A673 (cell line): Measurements from ENCODE around the gene TRIM72.

ENCODE experiments used
- EZH2 ChIP-seq: fragments of 200-600 bp; sonication (generic); IDR thresholded peaks from 2 replicates; pipeline ENCODE4 v1.6.1; 2017; ENCODE audit warnings: borderline replicate concordance, low read depth, mild to moderate bottlenecking, mixed read lengths, antibody characterized with exemption, low read length; ENCODE audit not compliant: poor library complexity, severe bottlenecking
- TF ChIP-seq, protein P1 (sequence below): fragments of 300-800, 200-600 bp; sonication (generic); conservative IDR thresholded peaks from 2 replicates; pipeline ENCODE4 v1.5.1; 2017; ENCODE audit warnings: low read depth, mild to moderate bottlenecking, antibody characterized with exemption, low read length, moderate library complexity, mixed read lengths

DNA sequence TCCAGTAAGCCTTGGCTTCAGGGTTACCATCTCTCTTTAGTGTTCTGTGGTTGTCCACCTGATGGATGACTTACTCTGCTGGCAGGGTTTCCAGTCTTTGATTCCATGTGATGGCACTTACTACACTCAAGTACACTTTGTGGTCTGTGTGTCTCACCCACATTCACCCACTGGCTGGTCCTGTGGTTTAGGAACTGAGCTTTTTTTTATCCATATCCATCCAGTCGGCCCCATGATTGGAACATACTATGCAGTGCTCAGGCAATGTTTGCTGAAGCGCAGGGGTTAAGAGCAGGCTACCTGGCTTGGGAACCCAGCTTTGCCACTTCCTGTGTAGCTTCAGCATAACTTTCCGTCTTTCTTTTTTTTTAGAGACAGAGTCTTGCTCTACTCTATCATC lies 36.8 kb upstream of the TRIM72 start:
- TF ChIP-seq, protein P1, sequence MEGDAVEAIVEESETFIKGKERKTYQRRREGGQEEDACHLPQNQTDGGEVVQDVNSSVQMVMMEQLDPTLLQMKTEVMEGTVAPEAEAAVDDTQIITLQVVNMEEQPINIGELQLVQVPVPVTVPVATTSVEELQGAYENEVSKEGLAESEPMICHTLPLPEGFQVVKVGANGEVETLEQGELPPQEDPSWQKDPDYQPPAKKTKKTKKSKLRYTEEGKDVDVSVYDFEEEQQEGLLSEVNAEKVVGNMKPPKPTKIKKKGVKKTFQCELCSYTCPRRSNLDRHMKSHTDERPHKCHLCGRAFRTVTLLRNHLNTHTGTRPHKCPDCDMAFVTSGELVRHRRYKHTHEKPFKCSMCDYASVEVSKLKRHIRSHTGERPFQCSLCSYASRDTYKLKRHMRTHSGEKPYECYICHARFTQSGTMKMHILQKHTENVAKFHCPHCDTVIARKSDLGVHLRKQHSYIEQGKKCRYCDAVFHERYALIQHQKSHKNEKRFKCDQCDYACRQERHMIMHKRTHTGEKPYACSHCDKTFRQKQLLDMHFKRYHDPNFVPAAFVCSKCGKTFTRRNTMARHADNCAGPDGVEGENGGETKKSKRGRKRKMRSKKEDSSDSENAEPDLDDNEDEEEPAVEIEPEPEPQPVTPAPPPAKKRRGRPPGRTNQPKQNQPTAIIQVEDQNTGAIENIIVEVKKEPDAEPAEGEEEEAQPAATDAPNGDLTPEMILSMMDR, result no peak
- TF ChIP-seq EZH2, result no peak
